Transverse colon (tissue), 4 donors: ENCODE measurements around the gene AGBL4. TPM values are rescaled to one million over a fixed set of nuclear protein-coding genes. Genes with fewer than 3 reads are reported as not detected.

Source experiments
- DNase-seq: peaks from one replicate; pipeline ENCODE4 v3.0.0-alpha.2; 2019
- H3K27ac ChIP-seq, 4 donors: fragments of 200-600 bp; sonication (generic); 2 replicates each; pipeline ENCODE4 v1.5.1; 2016 to 2018; ENCODE audit warnings: inconsistent platforms in 4 of 4
- H3K27me3 ChIP-seq: fragments of 200-600 bp; sonication (generic); 2 replicates; pipeline ENCODE4 v1.5.1; 2017; ENCODE audit warnings: inconsistent platforms
- H3K36me3 ChIP-seq, 4 donors: fragments of 200-600 bp; sonication (generic); 2 replicates each; pipeline ENCODE4 v1.5.1; 2017 to 2019; ENCODE audit warnings: inconsistent platforms in 4 of 4
- H3K4me1 ChIP-seq, 4 donors: fragments of 200-600 bp; sonication (generic); 2 replicates each; pipeline ENCODE4 v1.5.1; 2017 to 2020; ENCODE audit warnings: inconsistent platforms in 4 of 4
- H3K4me3 ChIP-seq, 4 donors: fragments of 200-600 bp; sonication (generic); 1 replicate in 1 of 4; 2 replicates in 3 of 4; pipeline versions ENCODE4 v1.5.1 to v1.6.1; 2017 to 2019; ENCODE audit warnings: inconsistent platforms in 4 of 4
- H3K9me3 ChIP-seq, 2 donors: fragments of 200-600 bp; sonication (generic); 2 replicates each; pipeline ENCODE4 v1.5.1; 2017 to 2019; ENCODE audit warnings: inconsistent platforms in 2 of 2
- CTCF ChIP-seq, 5 experiments: fragments of 200-600 bp in 3 of 5; fragments of 450-650 bp in 2 of 5; sonication (generic) in 3 of 5; IDR thresholded peaks; 1 replicate in 2 of 5; 2 replicates in 3 of 5; pipeline ENCODE4 v1.5.1; 2016 to 2017; ENCODE audit warnings: antibody characterized with exemption in 5 of 5, inconsistent platforms in 3 of 5, mild to moderate bottlenecking in 2 of 5, moderate library complexity in 1 of 5
- EP300 ChIP-seq: sonication (generic); formaldehyde crosslinking; IDR thresholded peaks from one replicate; pipeline ENCODE4 v1.6.1; 2017; ENCODE audit warnings: antibody characterized with exemption, low read depth
- POLR2A ChIP-seq: fragments of 450-650 bp; IDR thresholded peaks from one replicate; pipeline ENCODE4 v1.6.1; 2016; ENCODE audit warnings: antibody characterized with exemption, mild to moderate bottlenecking, moderate library complexity
- POLR2AphosphoS5 ChIP-seq, 3 donors: sonication (generic); formaldehyde crosslinking; IDR thresholded peaks; one replicate each; pipeline ENCODE4 v1.6.1; 2016; ENCODE audit warnings: antibody characterized with exemption in 3 of 3
- WGBS, 2 donors: methylation state at CpG; one replicate each; pipeline ENCODE4 v1.1.5; 2018; ENCODE audit warnings: low coverage in 1 of 2; 5-methylcytosine and 5-hydroxymethylcytosine counted together
- in situ Hi-C, 4 donors: fragments of 200-750 bp; cut with MboI; loops; one replicate each; pipeline versions ENCODE4 v1.15.0 to v1.15.1; 2017; ENCODE audit warnings: low sequenced_read_pairs in 3 of 4, low pct_ligation_motif_present in 1 of 4, low pct_unique_long_range_greater_than_20kb in 1 of 4
- intact Hi-C: fragments of 100-400 bp; cut with DNase I; formaldehyde crosslinking; loops from one replicate; pipeline ENCODE4 v1.15.1; 2023; ENCODE audit warnings: low total_unique reads
- total RNA-seq, 4 donors: library from RNA; depleted of rRNA; stranded (reverse); fragments of >200 nt; gene quantifications; one replicate each; pipeline ENCODE4 v1.1.0, GENCODE V29; 2016

AGBL4 gene
- total RNA-seq, 4 donors from 2014 or later, result 0.82 TPM; not detected in 3

- Histone ChIP-seq H3K27me3 (no peaks in the 10 kb centered on the region), H3K36me3 (no peaks in the 10 kb centered on the region), H3K27ac (no peak overlapping the region), H3K4me1 (no peaks in the 10 kb centered on the region), H3K4me3 (no peak overlapping the region), H3K9me3 (no peaks in the 10 kb centered on the region)
- DNase-seq, result no peak
- in situ Hi-C loops (no loop called here), intact Hi-C loops (no loop called here)
- 60 to 70% methylated on average over 1 to 3 of the region's 3 CpGs for WGBS, 2 donors
- TF ChIP-seq POLR2A (no peak), EP300 (no peak), CTCF (IDR thresholded peaks at IDR 0.05) (no peak), POLR2AphosphoS5 (IDR thresholded peaks at IDR 0.05) (no peak)
Measured at GRCh38 chr1:48644905-48645605, 1378.7 kb downstream of the AGBL4 start.

GRCh38 chr1:48644190-48644900 lies 1379.4 kb downstream of the AGBL4 start:
- in situ Hi-C loops (no loop called here), intact Hi-C loops (no loop called here)
- Histone ChIP-seq H3K27me3 (no peaks in the 10 kb centered on the region), H3K36me3 (no peaks in the 10 kb centered on the region), H3K27ac (no peak overlapping the region), H3K4me3 (no peak overlapping the region), H3K9me3 (no peaks in the 10 kb centered on the region), H3K4me1 (no peaks in the 10 kb centered on the region)
- no peak for DNase-seq
- WGBS, 2 donors, result 90% methylated on average over 7 of the region's 7 CpGs; no CpG with 5 or more reads in 1 of the 2 donors
- TF ChIP-seq POLR2AphosphoS5 (IDR thresholded peaks at IDR 0.05) (no peak), POLR2A (no peak)

GRCh38 chr1:48643193-48643592 lies 1380.6 kb downstream of the AGBL4 start:
- H3K36me3 ChIP-seq, result no peaks in the 10 kb centered on the region
- no peaks in the 10 kb centered on the region for H3K27me3 ChIP-seq
- H3K4me3 ChIP-seq, result no peak overlapping the region
- DNase-seq, result no peak
- no peaks in the 10 kb centered on the region for H3K4me1 ChIP-seq
- intact Hi-C loops (no loop called here), in situ Hi-C loops (no loop called here)
- no peaks in the 10 kb centered on the region for H3K9me3 ChIP-seq
- H3K27ac ChIP-seq, result no peak overlapping the region
- 94% methylated on average over 1 of the region's 1 CpG; no CpG with 5 or more reads in 1 of the 2 donors for WGBS, 2 donors
- no peak for TF ChIP-seq CTCF (IDR thresholded peaks at IDR 0.05)

GRCh38 chr1:48640836-48641492 lies 1382.8 kb downstream of the AGBL4 start:
- no peaks in the 10 kb centered on the region for H3K36me3 ChIP-seq
- TF ChIP-seq POLR2AphosphoS5 (IDR thresholded peaks at IDR 0.05), result no peak
- TF ChIP-seq EP300, result no peak
- no peak for TF ChIP-seq POLR2A
- no peak for TF ChIP-seq CTCF (IDR thresholded peaks at IDR 0.05)
- H3K27ac ChIP-seq, result no peak overlapping the region
- WGBS, 2 donors, result 87 to 88% methylated on average over 5 of the region's 5 CpGs
- intact Hi-C loops (no loop called here), in situ Hi-C loops (no loop called here)
- no peaks in the 10 kb centered on the region for H3K4me1 ChIP-seq
- no peaks in the 10 kb centered on the region for H3K27me3 ChIP-seq
- no peaks in the 10 kb centered on the region for H3K9me3 ChIP-seq
- no peak for DNase-seq
- no peak overlapping the region for H3K4me3 ChIP-seq
